ENCODE data around the gene HMGCL.
"Not testable (repeated sequence)": the region's sequence is repeated elsewhere in the genome, so short reads cannot be mapped to it uniquely, and the experiment has no call there.

HMGCL gene

DNA sequence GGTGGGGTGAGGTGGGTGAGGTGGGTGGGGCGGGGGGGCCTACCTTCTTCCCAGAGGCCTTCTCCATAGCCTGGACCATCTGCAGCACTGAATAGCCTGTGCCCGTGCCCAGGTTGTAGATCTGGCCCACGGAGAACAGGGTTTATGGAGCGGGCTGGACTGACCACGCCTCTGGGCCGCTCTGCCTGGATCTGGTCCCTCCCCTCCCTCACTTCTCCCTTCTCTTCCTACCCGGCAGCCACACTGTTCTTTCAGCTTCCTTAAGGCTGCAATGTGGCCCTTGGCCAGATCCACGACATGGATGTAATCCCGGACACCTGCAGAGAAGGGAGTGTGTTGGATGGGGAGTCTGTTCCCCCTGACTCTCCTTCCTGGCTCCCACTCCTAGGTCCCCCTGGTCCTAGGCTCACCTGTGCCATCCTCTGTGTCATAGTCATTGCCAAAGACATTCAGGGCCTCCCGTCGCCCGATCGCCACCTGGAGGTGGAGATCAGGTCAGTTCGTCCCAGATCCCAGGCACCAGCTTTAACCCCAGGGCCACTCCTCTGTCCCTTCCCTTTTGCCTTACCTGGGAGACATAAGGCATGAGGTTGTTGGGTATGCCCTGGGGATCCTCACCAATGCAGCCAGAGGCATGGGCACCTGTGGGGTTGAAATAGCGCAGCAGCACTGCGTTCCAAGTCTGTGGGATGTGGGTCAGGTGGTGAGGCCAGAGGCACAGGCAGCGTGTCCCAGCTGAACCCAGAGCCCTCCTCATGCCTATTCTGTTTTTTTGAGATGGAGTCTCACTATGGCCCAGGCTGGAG, 28.6 kb downstream of the HMGCL start:
- Mint-ChIP-seq H3K27ac (no peak overlapping the region), H3K9me3 (no peaks in the 10 kb centered on the region), H3K4me1 (peaks cover 14% of the 10 kb centered on the region), H3K27me3 (no peaks in the 10 kb centered on the region), H3K36me3 (peaks cover 1% of the 10 kb centered on the region), H3K4me3 (no peak overlapping the region)

DNA sequence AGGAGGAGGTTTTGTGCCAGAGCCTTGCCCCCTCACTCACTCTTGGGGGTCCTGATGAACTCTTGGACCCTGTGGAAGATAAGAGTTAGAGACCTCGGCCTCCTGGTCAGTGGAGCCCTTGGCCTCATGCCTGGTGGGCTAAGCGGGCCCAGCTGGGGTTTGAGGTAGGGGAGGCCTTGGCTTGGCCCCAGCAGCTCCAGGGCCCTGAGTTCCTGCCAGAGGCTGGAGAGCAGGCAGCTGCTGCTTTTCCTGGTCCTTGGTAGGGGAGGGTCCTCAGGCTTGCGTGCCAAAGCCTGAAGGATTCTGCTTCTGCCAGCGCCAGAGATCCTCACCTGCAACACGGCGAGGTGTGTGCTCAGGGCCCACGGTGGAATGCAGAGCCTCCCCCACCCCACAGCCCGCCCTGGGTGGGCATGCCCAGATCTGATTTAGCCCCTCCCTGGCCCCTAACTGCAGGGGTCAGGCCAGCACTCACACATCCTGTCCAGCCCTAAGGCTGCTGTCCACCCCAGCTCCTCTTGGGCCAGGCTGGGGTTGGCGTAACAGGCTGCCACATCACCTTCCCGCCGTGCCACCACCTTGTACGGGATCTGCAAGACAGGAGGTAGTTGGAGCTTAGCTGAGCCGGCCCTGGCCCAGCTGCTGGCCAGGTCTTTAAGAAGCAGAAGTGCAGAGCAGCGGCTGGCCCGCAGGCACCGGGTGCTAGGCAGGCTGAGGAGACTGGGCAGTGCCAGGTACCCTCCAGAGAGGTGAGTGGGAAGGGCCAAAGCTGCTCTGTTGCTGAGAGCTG, 29.4 kb downstream of the HMGCL start:
- Mint-ChIP-seq H3K9me3 (no peaks in the 10 kb centered on the region), H3K27ac (no peak overlapping the region), H3K36me3 (peaks cover 1% of the 10 kb centered on the region), H3K4me3 (no peak overlapping the region), H3K4me1 (peaks cover 15% of the 10 kb centered on the region), H3K27me3 (no peaks in the 10 kb centered on the region)

DNA sequence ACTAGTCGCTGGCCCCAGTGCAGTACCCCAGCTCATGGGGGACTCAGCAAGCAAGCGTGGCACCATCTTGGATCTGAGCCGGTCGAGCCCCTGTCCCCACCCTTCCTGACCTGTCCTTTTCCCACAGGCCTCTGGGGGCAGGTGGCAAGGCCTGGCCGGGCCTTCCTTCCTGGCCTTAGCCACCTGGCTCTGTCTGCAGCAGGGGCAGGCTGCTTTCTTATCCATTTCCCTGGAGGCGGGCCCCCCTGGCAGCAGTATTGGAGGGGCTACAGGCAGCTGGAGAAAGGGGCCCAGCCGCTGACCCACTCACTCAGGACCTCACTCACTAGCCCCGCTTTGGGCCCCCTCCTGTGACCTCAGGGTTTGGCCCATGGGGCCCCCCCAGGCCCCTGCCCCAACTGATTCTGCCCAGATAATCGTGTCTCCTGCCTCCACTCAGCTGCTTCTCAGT, 30.5 kb downstream of the HMGCL start:
- Mint-ChIP-seq H3K27ac (peak overlapping the region; percentile 17), H3K4me1 (peaks cover 20% of the 10 kb centered on the region)
- not testable (repeated sequence) for H3K4me3 Mint-ChIP-seq, H3K9me3 Mint-ChIP-seq, H3K27me3 Mint-ChIP-seq, H3K36me3 Mint-ChIP-seq

GRCh38 chr1:23793861-23794731, 31.1 kb downstream of the HMGCL start:
- H3K27me3 Mint-ChIP-seq = no peaks in the 10 kb centered on the region
- no peaks in the 10 kb centered on the region for H3K9me3 Mint-ChIP-seq
- peaks cover 22% of the 10 kb centered on the region for H3K4me1 Mint-ChIP-seq
- H3K4me3 Mint-ChIP-seq = no peak overlapping the region
- H3K36me3 Mint-ChIP-seq = peaks cover 1% of the 10 kb centered on the region
- H3K27ac Mint-ChIP-seq = no peak overlapping the region

DNA sequence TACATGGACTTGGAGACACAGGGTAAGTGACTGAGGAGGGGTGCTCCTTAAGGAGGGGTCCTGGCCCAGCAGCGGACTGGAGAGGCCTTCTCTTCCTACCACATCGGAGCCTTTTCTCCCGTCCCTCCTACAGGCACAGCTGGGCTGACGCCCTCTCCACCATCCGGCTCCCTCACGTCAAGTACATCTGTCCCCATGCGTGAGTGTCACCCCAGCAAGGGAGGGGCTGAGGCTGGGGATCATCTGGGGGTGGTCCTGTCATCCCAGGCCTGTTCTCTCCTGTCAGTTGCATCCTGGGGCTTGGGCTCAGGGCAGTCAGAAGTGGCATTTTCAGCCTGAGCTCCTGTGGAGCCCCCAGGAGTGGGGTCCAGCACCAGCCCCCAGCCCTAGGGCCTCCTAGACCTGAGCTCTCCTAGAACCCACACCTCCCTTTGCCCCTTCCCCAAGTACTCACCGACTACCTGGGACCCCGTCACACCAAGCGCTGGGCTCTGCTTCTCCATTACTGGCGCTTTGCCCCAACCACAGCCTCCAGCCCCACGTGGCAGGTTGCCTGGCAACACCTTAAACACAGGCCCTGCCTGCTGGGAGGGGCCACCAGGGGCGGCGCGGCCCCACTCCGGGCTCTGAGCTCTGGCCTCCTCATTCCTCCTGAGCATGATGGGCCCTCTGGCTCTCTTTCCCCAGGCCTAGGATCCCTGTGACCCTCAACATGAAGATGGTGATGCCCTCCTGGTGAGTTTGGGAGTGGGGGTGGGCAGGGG, 32.0 kb downstream of the HMGCL start:
- H3K9me3 Mint-ChIP-seq = no peaks in the 10 kb centered on the region
- H3K36me3 Mint-ChIP-seq = no peaks in the 10 kb centered on the region
- H3K27me3 Mint-ChIP-seq = no peaks in the 10 kb centered on the region
- peaks cover 22% of the 10 kb centered on the region for H3K4me1 Mint-ChIP-seq
- H3K4me3 Mint-ChIP-seq = no peak overlapping the region
- H3K27ac Mint-ChIP-seq = peak overlapping the region; percentile 27

DNA sequence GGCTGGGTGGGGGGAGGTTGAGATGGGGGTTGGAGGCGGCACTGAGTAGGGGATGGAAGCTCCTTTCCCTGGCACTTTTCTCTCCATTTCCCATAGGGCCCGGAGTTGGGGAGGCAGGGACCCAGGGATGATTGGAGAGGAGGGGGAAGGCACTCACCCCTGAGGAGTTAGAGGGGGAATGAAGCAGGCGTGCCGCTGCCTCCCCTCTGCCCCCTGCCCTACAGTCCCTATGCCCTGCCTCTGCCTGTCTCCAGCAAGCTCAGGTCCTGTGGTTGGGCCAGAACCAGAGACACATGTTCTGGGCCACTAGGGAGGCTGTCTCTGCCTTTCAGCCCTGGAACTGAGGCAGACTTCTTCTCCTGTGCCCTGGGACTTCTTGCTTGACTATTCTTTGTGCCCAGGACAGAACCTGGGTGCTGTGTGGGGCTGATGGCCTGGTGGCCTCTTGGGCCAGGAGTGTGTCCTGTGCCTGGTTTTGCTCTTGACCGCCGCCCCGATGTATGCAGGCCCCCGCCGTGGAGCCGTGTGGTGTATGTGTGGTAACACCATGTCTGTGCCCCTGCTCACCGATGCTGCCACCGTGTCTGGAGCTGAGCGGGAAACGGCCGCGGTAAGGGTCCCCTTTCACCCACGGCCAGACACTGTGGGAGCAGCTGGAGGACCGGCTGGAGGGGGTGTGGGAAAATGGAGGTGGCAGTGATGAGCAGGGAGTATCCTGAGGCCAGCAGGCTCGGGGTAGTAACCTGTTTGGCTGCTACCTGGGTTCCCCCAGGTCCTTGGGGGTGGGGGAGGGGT, 32.9 kb downstream of the HMGCL start:
- H3K4me1 Mint-ChIP-seq = peaks cover 22% of the 10 kb centered on the region
- no peaks in the 10 kb centered on the region for H3K36me3 Mint-ChIP-seq
- H3K9me3 Mint-ChIP-seq = no peaks in the 10 kb centered on the region

DNA sequence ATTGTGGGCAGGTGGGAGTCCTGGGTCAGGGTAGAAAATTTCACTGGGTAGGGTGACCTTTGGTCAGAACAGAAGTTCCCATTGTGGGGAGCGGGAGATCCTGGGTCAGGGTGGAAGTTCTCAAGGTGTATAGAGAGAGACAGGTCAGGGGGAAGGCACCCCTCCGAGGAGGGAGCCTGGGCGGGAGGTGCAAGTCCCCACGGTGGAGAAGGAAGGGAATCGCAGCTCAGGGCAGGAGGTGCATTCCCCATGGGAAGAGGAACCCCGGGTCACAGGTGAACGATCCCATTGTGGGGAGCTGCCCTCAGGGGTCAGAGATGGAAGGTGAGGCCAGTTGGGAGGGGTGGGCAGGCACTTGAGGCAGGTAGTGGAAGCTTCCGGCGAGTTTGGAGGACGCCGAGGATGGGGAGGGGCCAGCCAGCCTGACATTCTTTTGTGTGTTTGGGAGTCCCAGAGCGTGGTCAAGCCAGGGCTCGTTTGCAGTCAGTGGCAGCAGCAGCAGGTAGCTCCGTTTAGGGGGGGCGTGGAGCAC, 33.6 kb downstream of the HMGCL start:
- H3K4me1 Mint-ChIP-seq = peaks cover 22% of the 10 kb centered on the region
- peak overlapping the region; percentile 94 for H3K4me3 Mint-ChIP-seq
- H3K27me3 Mint-ChIP-seq = no peaks in the 10 kb centered on the region
- peaks cover 5% of the 10 kb centered on the region for H3K36me3 Mint-ChIP-seq
- peak overlapping the region; percentile 96 for H3K27ac Mint-ChIP-seq
- no peaks in the 10 kb centered on the region for H3K9me3 Mint-ChIP-seq

More for the DNA sequence above, 32.9 kb downstream of the HMGCL start:
- H3K4me3 Mint-ChIP-seq = peak overlapping the region; percentile 94
- no peaks in the 10 kb centered on the region for H3K27me3 Mint-ChIP-seq
- H3K27ac Mint-ChIP-seq = peak overlapping the region; percentile 86

DNA sequence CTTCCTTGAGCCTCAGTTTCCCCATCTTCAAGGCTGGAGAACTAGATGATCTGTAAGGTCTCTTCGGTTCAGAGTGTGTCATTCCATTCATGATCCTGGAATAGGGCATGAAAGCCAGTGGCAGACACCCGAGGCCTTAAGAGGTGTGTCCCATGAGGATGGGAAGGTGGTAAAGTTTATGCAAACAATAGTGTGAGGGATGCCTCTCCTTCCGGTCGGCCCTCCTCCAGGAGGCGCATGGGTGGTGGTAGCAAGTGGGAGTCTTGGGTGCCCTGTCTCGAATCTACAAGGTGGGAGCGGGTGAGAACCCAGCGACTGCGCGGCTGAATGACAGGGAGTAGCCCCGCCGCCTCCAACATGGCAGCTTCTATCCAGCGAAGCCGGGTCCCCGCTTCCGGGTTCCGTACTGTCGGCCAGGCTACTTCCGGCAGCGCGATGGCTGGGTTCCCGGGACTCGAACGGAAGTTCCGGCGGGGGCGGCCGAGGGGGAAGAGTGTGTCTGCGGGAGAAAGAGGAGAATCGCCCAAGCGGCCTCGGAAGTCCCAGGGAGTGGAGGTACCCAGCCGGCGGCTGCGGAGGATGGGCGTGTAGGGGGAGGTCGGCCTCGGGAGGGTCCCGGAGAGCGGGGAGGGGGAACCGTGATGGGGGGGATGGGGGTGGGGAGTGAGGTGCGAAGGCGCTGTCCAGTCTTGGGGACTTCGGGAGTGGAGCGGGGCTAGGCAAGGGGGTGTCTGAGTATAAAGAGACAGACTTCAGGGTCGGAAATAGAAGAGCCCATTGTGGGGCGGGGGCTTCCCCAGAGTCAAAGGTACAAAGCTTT, 34.3 kb downstream of the HMGCL start, which contains the start of gene LYPLA2:
LYPLA2 (plus strand) TSS at position 450 of the 820 bp plus-strand sequence. CDS start 1,538 bp downstream, outside the sequence.
- Mint-ChIP-seq H3K36me3 (peaks cover 10% of the 10 kb centered on the region), H3K27ac (peak within 1 kb of the TSS; percentile 97), H3K27me3 (no peaks in the 10 kb centered on the region), H3K4me3 (peak within 1 kb of the TSS; percentile 94), H3K9me3 (no peaks in the 10 kb centered on the region), H3K4me1 (peaks cover 22% of the 10 kb centered on the region)

- H3K27ac Mint-ChIP-seq = peak overlapping the region; percentile 43
- H3K36me3 Mint-ChIP-seq = peaks cover 13% of the 10 kb centered on the region
- H3K27me3 Mint-ChIP-seq = no peaks in the 10 kb centered on the region
- no peaks in the 10 kb centered on the region for H3K9me3 Mint-ChIP-seq
- H3K4me3 Mint-ChIP-seq = peak overlapping the region; percentile 42
- H3K4me1 Mint-ChIP-seq = peaks cover 22% of the 10 kb centered on the region
These were observed 36.5 kb downstream of the HMGCL start for GRCh38 chr1:23788695-23789094.

- Mint-ChIP-seq H3K4me3 (no peak overlapping the region), H3K36me3 (peaks cover 13% of the 10 kb centered on the region), H3K27ac (no peak overlapping the region), H3K9me3 (no peaks in the 10 kb centered on the region), H3K4me1 (peaks cover 22% of the 10 kb centered on the region), H3K27me3 (no peaks in the 10 kb centered on the region)
These were observed 37.5 kb downstream of the HMGCL start for GRCh38 chr1:23787701-23788100.

- H3K4me1 Mint-ChIP-seq = peaks cover 18% of the 10 kb centered on the region
- H3K27me3 Mint-ChIP-seq = no peaks in the 10 kb centered on the region
- no peaks in the 10 kb centered on the region for H3K9me3 Mint-ChIP-seq
- H3K4me3 Mint-ChIP-seq = no peak overlapping the region
- H3K36me3 Mint-ChIP-seq = peaks cover 20% of the 10 kb centered on the region
- H3K27ac Mint-ChIP-seq = peak overlapping the region; percentile 15
These were observed 40.4 kb downstream of the HMGCL start for GRCh38 chr1:23784846-23785245.

DNA sequence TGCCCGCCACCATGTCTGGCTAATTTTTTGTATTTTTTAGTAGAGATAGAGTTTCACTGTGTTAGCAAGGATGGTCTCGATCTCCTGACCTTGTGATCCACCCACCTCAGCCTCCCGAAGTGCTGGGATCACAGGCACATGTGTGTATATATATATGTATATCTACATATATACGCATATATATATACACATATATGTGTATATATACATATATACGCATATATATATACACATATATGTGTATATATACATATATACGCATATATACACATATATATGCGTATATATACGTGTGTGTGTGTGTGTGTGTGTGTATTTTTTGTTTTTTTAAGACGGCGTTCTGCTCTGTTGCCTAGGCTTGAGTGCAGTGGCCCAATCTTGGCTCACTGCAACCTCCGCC, 42.1 kb downstream of the HMGCL start:
- H3K4me1 Mint-ChIP-seq = peaks cover 22% of the 10 kb centered on the region
- not testable (repeated sequence) for H3K9me3 Mint-ChIP-seq, H3K27me3 Mint-ChIP-seq, H3K27ac Mint-ChIP-seq, H3K4me3 Mint-ChIP-seq
- H3K36me3 Mint-ChIP-seq = peaks cover 20% of the 10 kb centered on the region

DNA sequence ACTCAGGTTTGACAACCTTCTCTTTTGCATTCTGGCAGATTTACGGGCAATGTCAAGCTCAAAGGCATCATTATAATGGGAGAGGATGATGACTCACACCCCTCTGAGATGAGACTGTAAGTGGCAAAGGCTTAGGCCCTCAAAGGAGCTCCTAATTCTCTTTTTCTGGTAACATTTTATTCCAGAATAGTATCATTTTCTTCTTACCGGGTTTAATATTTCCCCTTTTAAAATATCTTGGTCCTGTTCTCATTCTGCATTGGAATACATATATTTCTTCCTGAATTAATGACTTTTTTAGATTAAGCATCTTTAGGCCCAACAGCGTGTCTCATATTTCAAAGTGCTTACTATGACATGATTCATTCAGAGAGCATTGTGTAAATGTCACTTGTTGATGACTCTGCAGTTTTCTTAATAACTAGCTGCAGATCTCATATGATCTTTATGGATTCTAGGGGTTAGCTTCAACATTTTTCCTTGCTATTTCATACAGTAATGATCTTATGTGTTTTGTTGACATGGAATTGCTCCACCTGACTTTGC, 45.3 kb downstream of the HMGCL start:
- Mint-ChIP-seq H3K4me3 (peak overlapping the region; percentile 86), H3K4me1 (peaks cover 29% of the 10 kb centered on the region), H3K9me3 (no peaks in the 10 kb centered on the region)

More for the DNA sequence above, 45.3 kb downstream of the HMGCL start:
- peaks cover 8% of the 10 kb centered on the region for H3K36me3 Mint-ChIP-seq
- H3K27ac Mint-ChIP-seq = peak overlapping the region; percentile 96
- no peaks in the 10 kb centered on the region for H3K27me3 Mint-ChIP-seq

All from activated naive CD4-positive, alpha-beta T cell treated with anti-CD3 and anti-CD28 coated beads, Interleukin-2, amount 50 U/mL, for 24 hours (primary cell).